H9 (cell line): ENCODE results near the gene PRSS56. TPM values are rescaled to one million over a fixed set of nuclear protein-coding genes. Genes with fewer than 3 reads are reported as not detected.

ENCODE experiments used
- DNase-seq: peaks from one replicate; pipeline ENCODE4 v3.0.0-alpha.2; 2017
- H2AFZ ChIP-seq: one replicate; pipeline ENCODE4 v1.6.1; 2013; ENCODE audit warnings: mild to moderate bottlenecking, low read length, control low read depth, moderate library complexity
- H2AK5ac ChIP-seq: 2 replicates; pipeline ENCODE4 v1.6.1; 2013; ENCODE audit warnings: low read length, control low read depth, mixed read lengths; ENCODE audit not compliant: insufficient read length
- H2BK120ac ChIP-seq: one replicate; pipeline ENCODE4 v1.6.1; 2013; ENCODE audit warnings: low read depth, mild to moderate bottlenecking, low read length, control low read depth, inconsistent platforms; ENCODE audit not compliant: poor library complexity, severe bottlenecking
- H2BK12ac ChIP-seq: 2 replicates; pipeline ENCODE4 v1.6.1; 2013; ENCODE audit warnings: low read length, control low read depth, mixed read lengths, low read depth; ENCODE audit not compliant: insufficient read length
- H2BK15ac ChIP-seq: 2 replicates; pipeline ENCODE4 v1.6.1; 2013; ENCODE audit warnings: low read depth, low read length, control low read depth
- H2BK20ac ChIP-seq: one replicate; pipeline ENCODE4 v1.6.1; 2013; ENCODE audit warnings: low read depth, mild to moderate bottlenecking, low read length, control low read depth, inconsistent platforms; ENCODE audit not compliant: poor library complexity, severe bottlenecking
- H2BK5ac ChIP-seq: 2 replicates; pipeline ENCODE4 v1.6.1; 2013; ENCODE audit warnings: low read length, control low read depth, mixed read lengths; ENCODE audit not compliant: insufficient read length
- H3K14ac ChIP-seq: 2 replicates; pipeline ENCODE4 v1.6.1; 2013; ENCODE audit warnings: low read length, control low read depth; ENCODE audit not compliant: insufficient read depth
- H3K18ac ChIP-seq: 2 replicates; pipeline ENCODE4 v1.6.1; 2013; ENCODE audit warnings: low read depth, mild to moderate bottlenecking, mixed read lengths, low read length, control low read depth; ENCODE audit not compliant: insufficient read length
- H3K23ac ChIP-seq: 2 replicates; pipeline ENCODE4 v1.6.1; 2013; ENCODE audit warnings: low read length, control low read depth, mixed read lengths, low read depth; ENCODE audit not compliant: insufficient read length
- H3K23me2 ChIP-seq: 2 replicates; pipeline ENCODE4 v1.6.1; 2013; ENCODE audit warnings: low read depth, mild to moderate bottlenecking, mixed read lengths, low read length, control low read depth; ENCODE audit not compliant: insufficient read length, poor library complexity, severe bottlenecking
- H3K27ac ChIP-seq: 2 replicates; pipeline ENCODE4 v1.5.1; 2013; ENCODE audit warnings: low read length, control low read depth, mixed read lengths, low read depth; ENCODE audit not compliant: insufficient read length
- H3K27me3 ChIP-seq: 2 replicates; pipeline ENCODE4 v1.6.1; 2013; ENCODE audit warnings: low read length, control low read depth, inconsistent platforms; ENCODE audit not compliant: insufficient read depth
- H3K4ac ChIP-seq: 2 replicates; pipeline ENCODE4 v1.6.1; 2013; ENCODE audit warnings: low read depth, mild to moderate bottlenecking, control low read depth, inconsistent platforms, low read length, moderate library complexity
- H3K4me1 ChIP-seq: 2 replicates; pipeline ENCODE4 v1.6.1; 2013; ENCODE audit warnings: low read length, control low read depth, inconsistent platforms; ENCODE audit not compliant: insufficient read depth
- H3K4me2 ChIP-seq: 2 replicates; pipeline ENCODE4 v1.6.1; 2013; ENCODE audit warnings: low read length, control low read depth, mixed read lengths; ENCODE audit not compliant: insufficient read length, insufficient read depth
- H3K56ac ChIP-seq: 2 replicates; pipeline ENCODE4 v1.6.1; 2013; ENCODE audit warnings: low read depth, mild to moderate bottlenecking, mixed read lengths, low read length, control low read depth; ENCODE audit not compliant: insufficient read length
- H3K79me1 ChIP-seq: 2 replicates; pipeline ENCODE4 v1.6.1; 2013; ENCODE audit warnings: low read depth, mild to moderate bottlenecking, moderate library complexity, low read length, control low read depth, inconsistent platforms; ENCODE audit not compliant: insufficient read depth, poor library complexity, severe bottlenecking
- H3K79me2 ChIP-seq: 2 replicates; pipeline ENCODE4 v1.6.1; 2013; ENCODE audit warnings: low read length, control low read depth, inconsistent platforms; ENCODE audit not compliant: insufficient read depth
- H3K9ac ChIP-seq: 2 replicates; pipeline ENCODE4 v1.6.1; 2013; ENCODE audit warnings: low read length, control low read depth, mixed read lengths; ENCODE audit not compliant: insufficient read length; ENCODE audit errors: extremely low read depth
- H3K9me3 ChIP-seq: one replicate; pipeline ENCODE4 v1.6.1; 2013; ENCODE audit warnings: low read depth, low read length, inconsistent platforms; ENCODE audit not compliant: control insufficient read depth
- H3T11ph ChIP-seq: one replicate; pipeline ENCODE4 v1.6.1; 2013; ENCODE audit warnings: mild to moderate bottlenecking, low read length, control low read depth, inconsistent platforms
- H4K20me1 ChIP-seq: one replicate; pipeline ENCODE4 v1.6.1; 2013; ENCODE audit not compliant: control insufficient read depth, insufficient read length, insufficient read depth
- H4K5ac ChIP-seq: 2 replicates; pipeline ENCODE4 v1.6.1; 2013; ENCODE audit warnings: low read depth, mild to moderate bottlenecking, mixed read lengths, low read length, control low read depth; ENCODE audit not compliant: insufficient read length
- H4K8ac ChIP-seq: replicated peaks from 2 replicates; pipeline ENCODE4 v1.6.1; 2013; ENCODE audit warnings: low read length, control low read depth, mixed read lengths, low read depth; ENCODE audit not compliant: insufficient read length
- H4K91ac ChIP-seq: 2 replicates; pipeline ENCODE4 v1.6.1; 2013; ENCODE audit warnings: low read depth, mild to moderate bottlenecking, moderate library complexity, mixed read lengths, low read length, control low read depth; ENCODE audit not compliant: insufficient read length
- H3K27ac Mint-ChIP-seq, 3 experiments: 2 replicates in 2 of 3; 3 replicates in 1 of 3; pipeline ENCODE4 v1.8.0; 2020 to 2021; ENCODE audit warnings: mixed read lengths in 3 of 3, mild to moderate bottlenecking in 1 of 3, moderate library complexity in 1 of 3
- H3K27me3 Mint-ChIP-seq: 2 replicates; pipeline ENCODE4 v1.8.0; 2021; ENCODE audit warnings: low read depth, mild to moderate bottlenecking, moderate library complexity, mixed read lengths
- H3K36me3 Mint-ChIP-seq, 3 experiments: 2 replicates in 2 of 3; 3 replicates in 1 of 3; pipeline ENCODE4 v1.8.0; 2020 to 2021; ENCODE audit warnings: low read depth in 3 of 3, mixed read lengths in 3 of 3; ENCODE audit not compliant: insufficient read depth in 1 of 3
- H3K4me1 Mint-ChIP-seq, 2 experiments: 2 replicates each; pipeline ENCODE4 v1.8.0; 2020; ENCODE audit warnings: mixed read lengths in 2 of 2
- H3K4me3 Mint-ChIP-seq, 2 experiments: 2 replicates in 1 of 2; 3 replicates in 1 of 2; pipeline ENCODE4 v1.8.0; 2020 to 2021; ENCODE audit warnings: mild to moderate bottlenecking in 2 of 2, mixed read lengths in 2 of 2, moderate library complexity in 1 of 2
- H3K9me3 Mint-ChIP-seq, 2 experiments: 2 replicates in 1 of 2; 3 replicates in 1 of 2; pipeline ENCODE4 v1.8.0; 2020; ENCODE audit warnings: mild to moderate bottlenecking in 2 of 2, mixed read lengths in 2 of 2, moderate library complexity in 1 of 2
- CTCF ChIP-seq: fragments of 200-600 bp; sonication (generic); conservative IDR thresholded peaks from 3 replicates; pipeline ENCODE4 v1.8.0; 2021; ENCODE audit warnings: antibody characterized with exemption, mild to moderate bottlenecking
- WGBS: extraction: QIAGEN DNeasy Blood & Tissue Kit; methylation state at CpG from one replicate; pipeline ENCODE4 v1.1.7; 2013; ENCODE audit warnings: missing lambda C conversion rate, low lambda C conversion rate, mixed read lengths; ENCODE audit not compliant: insufficient read length; ENCODE audit errors: extremely low coverage; 5-methylcytosine and 5-hydroxymethylcytosine counted together
- total RNA-seq: library from RNA; stranded (reverse); gene quantifications from 2 replicates; pipeline ENCODE4 v1.2.1, GENCODE V29; 2021

The PRSS56 gene
- total RNA-seq, 1 experiment from 2014 or later, result not detected

DNA sequence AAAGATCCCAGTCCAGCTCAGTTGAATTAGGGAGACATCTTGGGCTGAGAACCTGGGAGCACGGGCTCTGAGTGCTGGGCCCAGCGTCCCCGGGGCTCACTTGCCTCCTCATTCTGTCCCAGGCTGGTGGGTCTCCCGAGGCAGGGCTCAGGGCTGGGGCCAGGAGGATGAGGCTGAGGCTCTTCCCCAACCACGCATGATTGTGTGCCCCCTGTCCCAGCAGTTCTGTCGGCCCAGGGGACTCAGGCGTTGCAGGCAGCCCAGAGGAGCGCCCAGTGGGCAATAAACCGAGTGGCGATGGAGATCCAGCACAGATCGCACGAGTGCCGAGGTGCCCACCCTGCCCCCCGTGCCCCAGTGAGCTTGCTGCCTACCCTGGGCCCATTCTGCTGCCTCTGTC lies 910 bp downstream of the PRSS56 start:
- H3K36me3 Mint-ChIP-seq, result peaks cover 0 to 1% (median 0%) of the 10 kb centered on the region in 3 experiments; a peak in 1 of 7 replicates
- H3K9me3 ChIP-seq, result no peaks in the 10 kb centered on the region
- no peak for DNase-seq
- no peaks in the 10 kb centered on the region for H3K4me1 ChIP-seq
- H2BK20ac ChIP-seq, result no peak overlapping the region
- H3K27ac Mint-ChIP-seq, result no peak overlapping the region
- H3K4ac ChIP-seq, result no peak overlapping the region
- no peak for TF ChIP-seq CTCF
- H3K4me3 Mint-ChIP-seq, result no peak overlapping the region
- no peak overlapping the region for H2AK5ac ChIP-seq
- no peak overlapping the region for H3K23ac ChIP-seq
- no peaks in the 10 kb centered on the region for H3K79me1 ChIP-seq
- no peaks in the 10 kb centered on the region for H4K20me1 ChIP-seq
- no peak overlapping the region for H3K27ac ChIP-seq
- no peak overlapping the region for H2BK15ac ChIP-seq
- H3K79me2 ChIP-seq, result no peaks in the 10 kb centered on the region
- no peak overlapping the region for H2BK5ac ChIP-seq
- H3K27me3 Mint-ChIP-seq, result peaks cover 62% of the 10 kb centered on the region
- peaks cover 15% of the 10 kb centered on the region for H3K27me3 ChIP-seq
- H2BK120ac ChIP-seq, result no peak overlapping the region
- H3K18ac ChIP-seq, result no peak overlapping the region
- H4K91ac ChIP-seq, result no peak overlapping the region
- no peak overlapping the region for H4K5ac ChIP-seq
- H3K9me3 Mint-ChIP-seq, result no peaks in the 10 kb centered on the region; a peak in 1 of 5 replicates
- H3T11ph ChIP-seq, result no peak overlapping the region
- no peak overlapping the region for H2BK12ac ChIP-seq
- H3K4me1 Mint-ChIP-seq, result peaks cover 9 to 29% of the 10 kb centered on the region in 2 experiments
- H2AFZ ChIP-seq, result no peak overlapping the region
- no CpG with 5 or more reads among the region's 14 CpGs for WGBS
- H4K8ac ChIP-seq, result no peak overlapping the region
- no peak overlapping the region for H3K56ac ChIP-seq
- no peak overlapping the region for H3K9ac ChIP-seq
- H3K23me2 ChIP-seq, result peaks cover 14% of the 10 kb centered on the region
- H3K4me2 ChIP-seq, result no peak overlapping the region
- no peak overlapping the region for H3K14ac ChIP-seq
